ENCODE measurements around the gene GTF3C1. TPM values are rescaled to one million over a fixed set of nuclear protein-coding genes. Genes with fewer than 3 reads are reported as not detected.

The GTF3C1 gene
- total RNA-seq, 1 donor, result 71.8 TPM

- H3K4me3 ChIP-seq (ENCODE audit: low read depth, low read length), result no peak overlapping the region
- DNase-seq (ENCODE audit: low read depth), result no peak
- no peak for TF ChIP-seq CTCF (IDR thresholded peaks at IDR 0.05; ENCODE audit: insufficient read depth, low read length)
Measured at GRCh38 chr16:27450196-27450549, 99.5 kb downstream of the GTF3C1 start.

- TF ChIP-seq CTCF (IDR thresholded peaks at IDR 0.05; ENCODE audit: insufficient read depth, low read length), result no peak
- no peak overlapping the region for H3K4me3 ChIP-seq (ENCODE audit: low read depth, low read length)
- no peak for DNase-seq (ENCODE audit: low read depth)
Measured at GRCh38 chr16:27449434-27450195, 100.1 kb downstream of the GTF3C1 start.

GRCh38 chr16:27448532-27449433, 100.9 kb downstream of the GTF3C1 start:
- DNase-seq (ENCODE audit: low read depth), result no peak
- no peak for TF ChIP-seq CTCF (IDR thresholded peaks at IDR 0.05; ENCODE audit: insufficient read depth, low read length)
- no peak overlapping the region for H3K4me3 ChIP-seq (ENCODE audit: low read depth, low read length)

GRCh38 chr16:27447301-27447700, 102.4 kb downstream of the GTF3C1 start:
- DNase-seq (ENCODE audit: low read depth), result no peak
- H3K4me3 ChIP-seq (ENCODE audit: low read depth, low read length), result no peak overlapping the region

GRCh38 chr16:27446721-27447120, 103.0 kb downstream of the GTF3C1 start:
- H3K4me3 ChIP-seq (ENCODE audit: low read depth, low read length), result no peak overlapping the region
- no peak for DNase-seq (ENCODE audit: low read depth)
- no peak for TF ChIP-seq CTCF (IDR thresholded peaks at IDR 0.05; ENCODE audit: insufficient read depth, low read length)

More at GRCh38 chr16:27447301-27447700, 102.4 kb downstream of the GTF3C1 start:
- TF ChIP-seq CTCF (IDR thresholded peaks at IDR 0.05; ENCODE audit: insufficient read depth, low read length), result no peak

- no peak for DNase-seq (ENCODE audit: low read depth)
- no peak for TF ChIP-seq CTCF (IDR thresholded peaks at IDR 0.05; ENCODE audit: insufficient read depth, low read length)
Measured at GRCh38 chr16:27445502-27446175, 104.1 kb downstream of the GTF3C1 start.

More at GRCh38 chr16:27445502-27446175, 104.1 kb downstream of the GTF3C1 start:
- no peak overlapping the region for H3K4me3 ChIP-seq (ENCODE audit: low read depth, low read length)

All from fibroblast of the aortic adventitia (primary cell).